ENCODE results near the gene MAPK7. TPM values are rescaled to one million over a fixed set of nuclear protein-coding genes. Genes with fewer than 3 reads are reported as not detected.

MAPK7 gene
- total and polyA plus RNA-seq, 2 donors (not counting 3 experiments of a cell fraction or from before 2014, with no cell fraction given): 16.8 to 30.7 TPM

DNA sequence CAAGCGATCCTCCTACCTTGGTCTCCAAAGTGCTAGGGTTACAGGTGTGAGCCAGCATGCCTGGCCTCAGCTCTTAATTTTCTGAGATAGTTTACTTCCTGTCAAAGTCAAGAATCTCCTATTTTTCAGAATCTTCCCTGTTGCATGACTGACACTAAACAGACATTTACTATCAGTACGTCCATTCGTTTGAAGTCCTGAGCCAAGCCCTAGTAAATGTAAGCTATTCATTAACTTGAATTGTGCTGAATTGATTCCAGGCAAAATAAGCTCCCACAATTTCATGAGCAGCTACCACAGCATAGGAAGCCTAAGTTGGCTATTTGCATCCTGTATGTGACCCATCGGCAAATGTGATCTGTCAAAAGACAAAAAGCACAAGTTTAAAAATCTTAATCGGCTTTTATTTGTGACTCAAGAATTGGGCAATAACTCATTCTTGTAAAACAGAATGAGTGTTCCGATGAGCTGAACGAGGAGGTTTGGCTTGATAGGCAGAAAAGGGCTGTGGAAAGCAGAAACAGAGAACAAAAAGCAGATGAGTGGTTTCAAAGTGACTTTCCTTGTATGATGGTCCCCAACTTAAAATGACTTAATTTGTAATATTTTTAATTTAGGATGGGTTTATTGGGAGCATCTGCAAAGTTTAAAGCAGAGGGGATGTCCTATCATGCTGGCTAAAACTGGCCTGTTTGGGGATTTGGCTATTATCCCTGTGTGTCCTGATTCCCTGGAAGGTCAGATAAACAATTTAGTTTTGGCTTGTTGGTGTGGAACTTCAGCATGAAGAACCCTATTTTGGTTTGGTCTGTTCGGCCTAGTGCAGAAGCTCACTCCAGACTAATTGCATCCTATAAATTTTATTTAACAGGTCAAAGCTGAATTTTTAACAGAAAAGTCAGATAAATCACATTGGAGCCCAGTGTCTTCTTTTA lies 46.9 kb downstream of the MAPK7 start:
- Histone ChIP-seq H3K27me3 (ENCODE audit: control insufficient read depth in 2 of 2, insufficient read depth in 2 of 2, low read length in 2 of 2) (peaks cover 0 to 3% of the 10 kb centered on the region in 2 experiments), H3K79me2 (ENCODE audit: control insufficient read depth, insufficient read depth, low read length) (no peaks in the 10 kb centered on the region), H3K27ac (ENCODE audit: insufficient read depth, low read depth, low read length) (no peak overlapping the region), H3K36me3 (ENCODE audit: control insufficient read depth in 2 of 2, extremely low read depth in 1 of 2, insufficient read depth in 2 of 2, low read length in 2 of 2) (no peaks in the 10 kb centered on the region), H3K9me3 (replicated peaks; ENCODE audit: control insufficient read depth, insufficient read depth, low read length) (no peaks in the 10 kb centered on the region), H3K4me2 (ENCODE audit: insufficient read depth, low read length) (no peak overlapping the region), H3K9ac (replicated peaks; ENCODE audit: extremely low read depth, insufficient read depth, low read length) (no peak overlapping the region), H3K9me1 (replicated peaks; ENCODE audit: control insufficient read depth, extremely low read depth, insufficient read depth, low read length) (no peaks in the 10 kb centered on the region), H3K4me1 (ENCODE audit: control insufficient read depth, extremely low read depth, insufficient read depth, low read length) (no peaks in the 10 kb centered on the region), H2AFZ (ENCODE audit: low read depth, low read length) (no peak overlapping the region), H4K20me1 (replicated peaks; ENCODE audit: control insufficient read depth, extremely low read depth, insufficient read depth, low read length) (no peaks in the 10 kb centered on the region), H3K4me3 (replicated peaks in 1 of 3; ENCODE audit: insufficient read depth in 1 of 3, low read depth in 1 of 3, low read length in 3 of 3) (no peak overlapping the region)
- CTCF ChIA-PET: interaction anchor here (0.6 to 1.7 kb wide), 3 partner anchors 9 to 49 kb away, joined by 3 to 4 read pairs (median 4); no protein-coding TSS in a partner anchor
- TF ChIP-seq FOS (IDR thresholded peaks at IDR 0.05; ENCODE audit: borderline replicate concordance, insufficient read depth, low read length) (no peak), EZH2 (IDR thresholded peaks at IDR 0.05; ENCODE audit: borderline replicate concordance, low read depth, low read length, severe bottlenecking) (no peak)
- TF ChIP-seq, protein P1, sequence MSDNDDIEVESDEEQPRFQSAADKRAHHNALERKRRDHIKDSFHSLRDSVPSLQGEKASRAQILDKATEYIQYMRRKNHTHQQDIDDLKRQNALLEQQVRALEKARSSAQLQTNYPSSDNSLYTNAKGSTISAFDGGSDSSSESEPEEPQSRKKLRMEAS (IDR thresholded peaks at IDR 0.05; ENCODE audit: insufficient read depth, insufficient read length): no peak
- no peak for DNase-seq (ENCODE audit: low read depth, low spot score)
- no peak for FAIRE-seq
- dilution Hi-C loops (cut with MboI; ENCODE audit: extremely low pct_ligation_motif_present, low sequenced_read_pairs): no loop called here
- intact Hi-C loops (cut with micrococcal nuclease): no loop called here
- POLR2A ChIA-PET: no interaction called here
- BruUV-seq (replicated peaks): no TSS peak

DNA sequence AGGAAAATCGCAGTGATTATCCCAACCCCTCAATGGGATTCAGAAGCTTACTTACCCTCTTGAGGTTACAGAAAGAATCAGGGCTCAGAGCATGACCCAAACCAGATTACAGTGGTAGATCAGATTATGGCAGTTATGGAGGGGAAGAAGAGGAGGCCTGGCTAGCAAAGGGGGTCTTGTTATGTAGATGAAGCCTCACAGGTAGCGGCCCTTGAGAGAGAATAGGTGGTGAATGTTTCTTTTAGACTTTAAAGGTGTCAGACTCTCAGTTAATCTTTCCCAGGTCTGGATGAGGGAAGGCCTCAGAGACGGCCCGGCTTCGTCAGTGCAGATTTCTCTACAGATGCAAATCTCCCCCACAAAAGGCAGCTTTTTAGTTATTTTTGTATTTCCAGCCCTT lies 48.3 kb downstream of the MAPK7 start:
- dilution Hi-C loops (cut with MboI; ENCODE audit: extremely low pct_ligation_motif_present, low sequenced_read_pairs) (no loop called here), intact Hi-C loops (cut with micrococcal nuclease) (no loop called here)
- no TSS peak for BruUV-seq (replicated peaks)
- no peaks in the 10 kb centered on the region for H3K9me3 ChIP-seq (replicated peaks; ENCODE audit: control insufficient read depth, insufficient read depth, low read length)
- CTCF ChIA-PET: no interaction called here
- no peaks in the 10 kb centered on the region for H3K79me2 ChIP-seq (ENCODE audit: control insufficient read depth, insufficient read depth, low read length)
- DNase-seq (ENCODE audit: low read depth, low spot score) (no peak), FAIRE-seq (no peak)
- TF ChIP-seq EZH2 (IDR thresholded peaks at IDR 0.05; ENCODE audit: borderline replicate concordance, low read depth, low read length, severe bottlenecking) (no peak), POLR2A (IDR thresholded peaks at IDR 0.05; ENCODE audit: low read depth, low read length) (no peak), FOS (IDR thresholded peaks at IDR 0.05; ENCODE audit: borderline replicate concordance, insufficient read depth, low read length) (no peak), POLR2AphosphoS5 (IDR thresholded peaks at IDR 0.05; ENCODE audit: insufficient read depth, low read depth, low read length) (no peak), GATA2 (IDR thresholded peaks at IDR 0.05; ENCODE audit: insufficient read depth, insufficient read length, low read depth, low read length) (no peak), JUN (IDR thresholded peaks at IDR 0.05; ENCODE audit: borderline replicate concordance, insufficient read depth, insufficient read length, low read depth) (no peak), MYC (IDR thresholded peaks at IDR 0.05; ENCODE audit: low read depth, low read length) (no peak)
- TF ChIP-seq, protein P1 (IDR thresholded peaks at IDR 0.05; ENCODE audit: insufficient read depth, insufficient read length): no peak
- TF ChIP-seq, protein P2, sequence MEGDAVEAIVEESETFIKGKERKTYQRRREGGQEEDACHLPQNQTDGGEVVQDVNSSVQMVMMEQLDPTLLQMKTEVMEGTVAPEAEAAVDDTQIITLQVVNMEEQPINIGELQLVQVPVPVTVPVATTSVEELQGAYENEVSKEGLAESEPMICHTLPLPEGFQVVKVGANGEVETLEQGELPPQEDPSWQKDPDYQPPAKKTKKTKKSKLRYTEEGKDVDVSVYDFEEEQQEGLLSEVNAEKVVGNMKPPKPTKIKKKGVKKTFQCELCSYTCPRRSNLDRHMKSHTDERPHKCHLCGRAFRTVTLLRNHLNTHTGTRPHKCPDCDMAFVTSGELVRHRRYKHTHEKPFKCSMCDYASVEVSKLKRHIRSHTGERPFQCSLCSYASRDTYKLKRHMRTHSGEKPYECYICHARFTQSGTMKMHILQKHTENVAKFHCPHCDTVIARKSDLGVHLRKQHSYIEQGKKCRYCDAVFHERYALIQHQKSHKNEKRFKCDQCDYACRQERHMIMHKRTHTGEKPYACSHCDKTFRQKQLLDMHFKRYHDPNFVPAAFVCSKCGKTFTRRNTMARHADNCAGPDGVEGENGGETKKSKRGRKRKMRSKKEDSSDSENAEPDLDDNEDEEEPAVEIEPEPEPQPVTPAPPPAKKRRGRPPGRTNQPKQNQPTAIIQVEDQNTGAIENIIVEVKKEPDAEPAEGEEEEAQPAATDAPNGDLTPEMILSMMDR (IDR thresholded peaks at IDR 0.05; ENCODE audit: extremely low read depth in 1 of 2, insufficient read depth in 1 of 2, low read depth in 1 of 2, low read length in 2 of 2): no peak
- H3K4me1 ChIP-seq (ENCODE audit: control insufficient read depth, extremely low read depth, insufficient read depth, low read length): no peaks in the 10 kb centered on the region
- no peaks in the 10 kb centered on the region for H3K9me1 ChIP-seq (replicated peaks; ENCODE audit: control insufficient read depth, extremely low read depth, insufficient read depth, low read length)
- H4K20me1 ChIP-seq (replicated peaks; ENCODE audit: control insufficient read depth, extremely low read depth, insufficient read depth, low read length): no peaks in the 10 kb centered on the region
- no peak overlapping the region for H3K9ac ChIP-seq (replicated peaks; ENCODE audit: extremely low read depth, insufficient read depth, low read length)
- no peak overlapping the region for H3K27ac ChIP-seq (ENCODE audit: insufficient read depth, low read depth, low read length)
- peaks cover 2 to 3% of the 10 kb centered on the region in 2 experiments for H3K27me3 ChIP-seq (ENCODE audit: control insufficient read depth in 2 of 2, insufficient read depth in 2 of 2, low read length in 2 of 2)
- H3K36me3 ChIP-seq (ENCODE audit: control insufficient read depth in 2 of 2, extremely low read depth in 1 of 2, insufficient read depth in 2 of 2, low read length in 2 of 2): no peaks in the 10 kb centered on the region
- no peak overlapping the region for H2AFZ ChIP-seq (ENCODE audit: low read depth, low read length)
- POLR2A ChIA-PET: no interaction called here
- H3K4me2 ChIP-seq (ENCODE audit: insufficient read depth, low read length): no peak overlapping the region
- H3K4me3 ChIP-seq (replicated peaks in 1 of 3; ENCODE audit: insufficient read depth in 1 of 3, low read depth in 1 of 3, low read length in 3 of 3): no peak overlapping the region

Measured in endothelial cell of umbilical vein (primary cell).